G401 (cell line): ENCODE measurements around the gene SEMA5B. TPM values are rescaled to one million over a fixed set of nuclear protein-coding genes. Genes with fewer than 3 reads are reported as not detected.
A peak's percentile ranks its signal among the peaks of the same experiment; 100 is the strongest.

Experiments
- DNase-seq: peaks from one replicate; pipeline ENCODE4 v3.0.0-alpha.2; 2015; ENCODE audit warnings: low spot score
- in situ Hi-C: cut with HindIII; loops from 2 replicates; pipeline ENCODE4 v1.10.0; 2016; ENCODE audit warnings: low sequenced_read_pairs, mixed read lengths
- total RNA-seq: library from RNA; depleted of rRNA; stranded (reverse); fragments of >200 nt; shearing (Covaris generic); gene quantifications from 2 replicates; pipeline ENCODE4 v1.2.3, GENCODE V29; 2014; rRNA removed

Gene SEMA5B
- total RNA-seq: 0.03 TPM in 1 of 2 replicates, not detected in the other

GRCh38 chr3:123027292-123028232, at the start of gene SEMA5B:
Gene SEMA5B (minus strand): TSS chr3:123027763. CDS start chr3:122961263, 66,500 bp downstream.
- in situ Hi-C loops: no loop called here
- no peak for DNase-seq

GRCh38 chr3:123076496-123077418, 49.2 kb upstream of the SEMA5B start:
- DNase-seq: peak; percentile 59
- in situ Hi-C loops: no loop called here

- DNase-seq: no peak
- in situ Hi-C loops: no loop called here
These were observed 48.5 kb upstream of the SEMA5B start for GRCh38 chr3:123076112-123076495.

GRCh38 chr3:123075359-123075758, 47.8 kb upstream of the SEMA5B start:
- DNase-seq: no peak
- in situ Hi-C loops: no loop called here

- in situ Hi-C loops: no loop called here
- no peak for DNase-seq
These were observed 45.0 kb upstream of the SEMA5B start for GRCh38 chr3:123072564-123072963.

GRCh38 chr3:123072152-123072551, 44.6 kb upstream of the SEMA5B start:
- in situ Hi-C loops: no loop called here

GRCh38 chr3:123071581-123071980, 44.0 kb upstream of the SEMA5B start:
- in situ Hi-C loops: no loop called here
- no peak for DNase-seq

More at GRCh38 chr3:123072152-123072551, 44.6 kb upstream of the SEMA5B start:
- DNase-seq: no peak

- in situ Hi-C loops: no loop called here
- DNase-seq: no peak
These were observed 43.6 kb upstream of the SEMA5B start for GRCh38 chr3:123071146-123071545.

GRCh38 chr3:123070510-123070909, 42.9 kb upstream of the SEMA5B start:
- in situ Hi-C loops: no loop called here
- no peak for DNase-seq

- DNase-seq: no peak
- in situ Hi-C loops: no loop called here
These were observed 41.2 kb upstream of the SEMA5B start for GRCh38 chr3:123068601-123069381.

GRCh38 chr3:123067689-123068600, 40.4 kb upstream of the SEMA5B start:
- no peak for DNase-seq
- in situ Hi-C loops: no loop called here

- peak; percentile 88 for DNase-seq
- in situ Hi-C loops: no loop called here
These were observed 39.5 kb upstream of the SEMA5B start, which contains the start of gene PDIA5 for GRCh38 chr3:123066896-123067688. Gene PDIA5 (plus strand): TSS chr3:123067025. CDS start chr3:123067165, 140 bp downstream.

- no peak for DNase-seq
- in situ Hi-C loops: no loop called here
These were observed 39.0 kb upstream of the SEMA5B start for GRCh38 chr3:123066599-123066895.

GRCh38 chr3:123064914-123065313, 37.4 kb upstream of the SEMA5B start:
- no peak for DNase-seq
- in situ Hi-C loops: no loop called here

GRCh38 chr3:123064506-123064905, 36.9 kb upstream of the SEMA5B start:
- in situ Hi-C loops: no loop called here
- DNase-seq: no peak

GRCh38 chr3:123063034-123063433, 35.5 kb upstream of the SEMA5B start:
- no peak for DNase-seq
- in situ Hi-C loops: no loop called here

GRCh38 chr3:123061856-123062255, 34.3 kb upstream of the SEMA5B start:
- in situ Hi-C loops: no loop called here
- DNase-seq: no peak
